Endothelial cell (in vitro differentiated cells): ENCODE data around the gene CPAMD8. TPM values are rescaled to one million over a fixed set of nuclear protein-coding genes. Genes with fewer than 3 reads are reported as not detected.

Experiments
- DNase-seq: peaks from one replicate; pipeline ENCODE4 v3.0.0; 2021; ENCODE audit warnings: low spot score
- H3K27ac Mint-ChIP-seq: one replicate; pipeline ENCODE4 v1.8.0; 2021; ENCODE audit warnings: mixed read lengths, inconsistent platforms; ENCODE audit not compliant: unreplicated experiment
- H3K27me3 Mint-ChIP-seq: one replicate; pipeline ENCODE4 v1.8.0; 2021; ENCODE audit warnings: mild to moderate bottlenecking, moderate library complexity, mixed read lengths, inconsistent platforms; ENCODE audit not compliant: unreplicated experiment
- H3K36me3 Mint-ChIP-seq: one replicate; pipeline ENCODE4 v1.8.0; 2021; ENCODE audit warnings: mild to moderate bottlenecking, low read depth, mixed read lengths, inconsistent platforms; ENCODE audit not compliant: unreplicated experiment
- H3K4me1 Mint-ChIP-seq: one replicate; pipeline ENCODE4 v1.8.0; 2021; ENCODE audit warnings: mild to moderate bottlenecking, mixed read lengths, inconsistent platforms; ENCODE audit not compliant: unreplicated experiment
- H3K4me3 Mint-ChIP-seq: one replicate; pipeline ENCODE4 v1.8.0; 2021; ENCODE audit warnings: mild to moderate bottlenecking, mixed read lengths, inconsistent platforms; ENCODE audit not compliant: unreplicated experiment
- H3K9me3 Mint-ChIP-seq: one replicate; pipeline ENCODE4 v1.8.0; 2021; ENCODE audit warnings: mixed read lengths, inconsistent platforms; ENCODE audit not compliant: unreplicated experiment
- CTCF ChIP-seq: fragments of 200-600 bp; sonication (generic); IDR thresholded peaks from one replicate; pipeline ENCODE4 v1.5.0; 2021; ENCODE audit warnings: antibody characterized with exemption; ENCODE audit not compliant: unreplicated experiment
- total RNA-seq: library from RNA; stranded (reverse); fragmentation: NEBNext Ultra II Directional; extraction: Animal tissue kit (Norgen Biotek cat#: 25700); gene quantifications from one replicate; pipeline ENCODE4 v1.2.1, GENCODE V29; 2021; ENCODE audit not compliant: unreplicated experiment

The CPAMD8 gene
- total RNA-seq, 1 donor from 2014 or later: 4.8 TPM

GRCh38 chr19:16867211-16867610 is 159.4 kb downstream of the CPAMD8 start:
- Mint-ChIP-seq H3K9me3 (no peaks in the 10 kb centered on the region), H3K36me3 (peaks cover 36% of the 10 kb centered on the region), H3K4me3 (no peak overlapping the region), H3K4me1 (peaks cover 9% of the 10 kb centered on the region), H3K27me3 (peaks cover 4% of the 10 kb centered on the region), H3K27ac (no peak overlapping the region)
- no peak for TF ChIP-seq CTCF
- DNase-seq: no peak

- peaks cover 2% of the 10 kb centered on the region for H3K4me1 Mint-ChIP-seq
- H3K27ac Mint-ChIP-seq: no peak overlapping the region
- peaks cover 6% of the 10 kb centered on the region for H3K27me3 Mint-ChIP-seq
- no peak for TF ChIP-seq CTCF
- DNase-seq: no peak
- H3K9me3 Mint-ChIP-seq: no peaks in the 10 kb centered on the region
- no peak overlapping the region for H3K4me3 Mint-ChIP-seq
- H3K36me3 Mint-ChIP-seq: peaks cover 37% of the 10 kb centered on the region
These were observed 163.7 kb downstream of the CPAMD8 start for GRCh38 chr19:16862826-16863415.

- no peak for DNase-seq
- no peak overlapping the region for H3K27ac Mint-ChIP-seq
- H3K4me3 Mint-ChIP-seq: no peak overlapping the region
- H3K4me1 Mint-ChIP-seq: peaks cover 2% of the 10 kb centered on the region
- H3K9me3 Mint-ChIP-seq: no peaks in the 10 kb centered on the region
- H3K27me3 Mint-ChIP-seq: peaks cover 6% of the 10 kb centered on the region
- no peak for TF ChIP-seq CTCF
- H3K36me3 Mint-ChIP-seq: peaks cover 37% of the 10 kb centered on the region
These were observed 164.8 kb downstream of the CPAMD8 start for GRCh38 chr19:16861834-16862233.

GRCh38 chr19:16861011-16861410 is 165.6 kb downstream of the CPAMD8 start:
- Mint-ChIP-seq H3K9me3 (no peaks in the 10 kb centered on the region), H3K27me3 (peaks cover 6% of the 10 kb centered on the region), H3K27ac (no peak overlapping the region), H3K36me3 (peaks cover 36% of the 10 kb centered on the region), H3K4me3 (peak overlapping the region; percentile 31), H3K4me1 (peaks cover 2% of the 10 kb centered on the region)
- DNase-seq: no peak
- TF ChIP-seq CTCF: no peak

GRCh38 chr19:16860118-16860517 is 166.5 kb downstream of the CPAMD8 start:
- Mint-ChIP-seq H3K27me3 (peaks cover 6% of the 10 kb centered on the region), H3K27ac (peak overlapping the region; percentile 42), H3K4me1 (peaks cover 2% of the 10 kb centered on the region), H3K9me3 (no peaks in the 10 kb centered on the region), H3K36me3 (peaks cover 33% of the 10 kb centered on the region), H3K4me3 (no peak overlapping the region)
- no peak for DNase-seq
- TF ChIP-seq CTCF: no peak
